ENCODE measurements around the gene OR2H1.

GRCh38 chr6:29509711-29510110, 52.8 kb downstream of the OR2H1 start:
- TF ChIP-seq EZH2 (IDR thresholded peaks at IDR 0.05) (no peak), EZH2phosphoT487 (IDR thresholded peaks at IDR 0.05) (no peak)
